ENCODE results near the gene ZBTB7C. TPM values are rescaled to one million over a fixed set of nuclear protein-coding genes. Genes with fewer than 3 reads are reported as not detected.

ZBTB7C gene
- polyA plus RNA-seq, 1 of the 3 experiments (the other 2 are of a cell fraction): 0.05 TPM

DNA sequence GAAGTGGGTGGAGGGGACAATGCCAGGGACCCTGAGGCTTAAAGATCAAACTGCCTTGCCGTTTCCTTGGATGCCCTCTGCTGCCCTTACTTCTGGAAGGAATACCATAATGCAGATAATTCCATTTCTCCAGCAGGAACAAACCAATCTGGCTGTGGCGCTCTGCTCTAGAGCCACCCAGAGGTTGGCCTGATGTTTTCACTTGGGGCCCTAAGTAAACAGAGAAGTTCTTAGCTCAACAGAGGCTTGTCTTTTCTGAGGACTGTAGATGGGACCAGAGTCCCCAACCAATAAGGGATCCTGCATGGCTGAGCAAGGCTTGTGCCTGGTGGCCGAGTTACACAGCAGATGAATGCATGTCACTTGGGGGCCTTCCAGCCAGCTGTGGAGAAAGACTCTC lies 230.2 kb downstream of the ZBTB7C start:
- H3K27ac ChIP-seq (ENCODE audit: low read depth in 2 of 2, low read length in 1 of 2): peak overlapping the region in 1 of 2 experiments; percentile 28; a peak in 1 of 4 replicates
- no peak overlapping the region for H2AFZ ChIP-seq (ENCODE audit: low read depth)
- no peak overlapping the region for H3K4me3 ChIP-seq (ENCODE audit: low read depth in 2 of 2, low read length in 1 of 2)
- H3K9me2 ChIP-seq: no peaks in the 10 kb centered on the region
- H3F3A ChIP-seq (replicated peaks; ENCODE audit: insufficient read depth): no peaks in the 10 kb centered on the region
- H3K27me3 ChIP-seq (ENCODE audit: insufficient read depth): no peaks in the 10 kb centered on the region; the same call in 1 of the 2 replicates
- no peak for TF ChIP-seq EP300 (IDR thresholded peaks at IDR 0.05; ENCODE audit: borderline replicate concordance in 1 of 2, low read depth in 1 of 2, low read length in 1 of 2)
- TF ChIP-seq RAD21 (IDR thresholded peaks at IDR 0.05; ENCODE audit: low read length): peak; percentile 24; the same call in 1 of the 2 replicates
- no peaks in the 10 kb centered on the region for H3K79me2 ChIP-seq (ENCODE audit: insufficient read depth)
- no peak overlapping the region for H3K9ac ChIP-seq
- WGBS (ENCODE audit: low lambda C conversion rate): 52% methylated on average over 3 of the region's 3 CpGs
- H3K4me1 ChIP-seq (ENCODE audit: control insufficient read depth in 1 of 2, insufficient read depth in 2 of 2, low read depth in 1 of 2, low read length in 1 of 2): peaks cover 0 to 44% of the 10 kb centered on the region in 2 experiments; a peak in 2 of 4 replicates
- no peaks in the 10 kb centered on the region for H4K20me1 ChIP-seq (ENCODE audit: insufficient read depth)
- no peaks in the 10 kb centered on the region for H3K9me3 ChIP-seq
- H3K4me2 ChIP-seq: no peak overlapping the region
- CTCF ChIA-PET: interaction anchor here (1.6 kb wide), 1 partner anchor 13 kb away, joined by 6 read pairs; no protein-coding TSS in a partner anchor
- no peaks in the 10 kb centered on the region for H3K36me3 ChIP-seq (replicated peaks in 1 of 2; ENCODE audit: control insufficient read depth in 1 of 2, insufficient read depth in 2 of 2, low read length in 1 of 2)
- POLR2A ChIA-PET: no interaction called here
- DNase-seq: no peak

DNA sequence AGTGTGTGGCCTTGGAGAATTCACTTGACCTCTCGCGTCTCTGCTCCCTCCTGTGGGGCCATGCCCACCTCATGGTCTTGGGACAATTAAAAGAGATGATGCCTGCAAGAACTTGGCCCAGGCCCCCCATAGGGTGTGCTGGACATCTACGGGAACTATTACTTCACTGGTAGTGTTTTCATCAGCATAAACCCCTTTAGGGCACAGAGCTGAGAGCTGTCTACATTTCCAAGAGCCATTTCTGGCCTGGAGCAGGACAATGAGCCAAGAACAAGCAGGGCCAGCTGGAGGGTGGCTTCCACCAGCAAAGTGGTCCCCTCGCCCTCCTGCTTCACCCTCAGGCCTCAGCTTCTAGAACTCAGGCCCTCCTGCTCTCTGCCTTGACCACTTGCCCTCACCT lies 232.3 kb downstream of the ZBTB7C start:
- H3K4me2 ChIP-seq: no peak overlapping the region
- H3K27ac ChIP-seq (ENCODE audit: low read depth in 2 of 2, low read length in 1 of 2): peak overlapping the region in 1 of 2 experiments; percentile 72; a peak in 2 of 4 replicates
- H2AFZ ChIP-seq (ENCODE audit: low read depth): no peak overlapping the region
- no peaks in the 10 kb centered on the region for H3K79me2 ChIP-seq (ENCODE audit: insufficient read depth)
- H3K4me1 ChIP-seq (ENCODE audit: control insufficient read depth in 1 of 2, insufficient read depth in 2 of 2, low read depth in 1 of 2, low read length in 1 of 2): peaks cover 0 to 47% of the 10 kb centered on the region in 2 experiments; a peak in 2 of 4 replicates
- WGBS (ENCODE audit: low lambda C conversion rate): 65% methylated on average over 3 of the region's 4 CpGs
- no peak overlapping the region for H3K9ac ChIP-seq
- DNase-seq: peak; percentile 50
- no peaks in the 10 kb centered on the region for H3K9me3 ChIP-seq
- TF ChIP-seq MEF2A (IDR thresholded peaks at IDR 0.05; ENCODE audit: borderline replicate concordance, low read depth) (no peak), RXRA (IDR thresholded peaks at IDR 0.05; ENCODE audit: borderline replicate concordance, low read depth) (no peak), NFIC (IDR thresholded peaks at IDR 0.05; ENCODE audit: borderline replicate concordance) (no peak), EZH2phosphoT487 (IDR thresholded peaks at IDR 0.05; ENCODE audit: borderline replicate concordance, low read depth) (no peak), GATA2 (CRISPR knock-in tag; IDR thresholded peaks at IDR 0.05) (no peak), EP300 (IDR thresholded peaks at IDR 0.05; ENCODE audit: borderline replicate concordance in 1 of 2, low read depth in 1 of 2, low read length in 1 of 2) (no peak), TCF12 (IDR thresholded peaks at IDR 0.05) (no peak), NRF1 (IDR thresholded peaks at IDR 0.05; ENCODE audit: low read depth, low read length) (no peak), MXI1 (IDR thresholded peaks at IDR 0.05; ENCODE audit: low read depth, low read length) (no peak), POLR2AphosphoS5 (IDR thresholded peaks at IDR 0.05; ENCODE audit: low read depth, low read length) (no peak), CHD2 (IDR thresholded peaks at IDR 0.05; ENCODE audit: low read length, partially characterized antibody) (no peak)
- TF ChIP-seq, protein P1, sequence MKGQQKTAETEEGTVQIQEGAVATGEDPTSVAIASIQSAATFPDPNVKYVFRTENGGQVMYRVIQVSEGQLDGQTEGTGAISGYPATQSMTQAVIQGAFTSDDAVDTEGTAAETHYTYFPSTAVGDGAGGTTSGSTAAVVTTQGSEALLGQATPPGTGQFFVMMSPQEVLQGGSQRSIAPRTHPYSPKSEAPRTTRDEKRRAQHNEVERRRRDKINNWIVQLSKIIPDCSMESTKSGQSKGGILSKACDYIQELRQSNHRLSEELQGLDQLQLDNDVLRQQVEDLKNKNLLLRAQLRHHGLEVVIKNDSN (IDR thresholded peaks at IDR 0.05; ENCODE audit: borderline replicate concordance, low read depth): no peak
- TF ChIP-seq, protein P2, sequence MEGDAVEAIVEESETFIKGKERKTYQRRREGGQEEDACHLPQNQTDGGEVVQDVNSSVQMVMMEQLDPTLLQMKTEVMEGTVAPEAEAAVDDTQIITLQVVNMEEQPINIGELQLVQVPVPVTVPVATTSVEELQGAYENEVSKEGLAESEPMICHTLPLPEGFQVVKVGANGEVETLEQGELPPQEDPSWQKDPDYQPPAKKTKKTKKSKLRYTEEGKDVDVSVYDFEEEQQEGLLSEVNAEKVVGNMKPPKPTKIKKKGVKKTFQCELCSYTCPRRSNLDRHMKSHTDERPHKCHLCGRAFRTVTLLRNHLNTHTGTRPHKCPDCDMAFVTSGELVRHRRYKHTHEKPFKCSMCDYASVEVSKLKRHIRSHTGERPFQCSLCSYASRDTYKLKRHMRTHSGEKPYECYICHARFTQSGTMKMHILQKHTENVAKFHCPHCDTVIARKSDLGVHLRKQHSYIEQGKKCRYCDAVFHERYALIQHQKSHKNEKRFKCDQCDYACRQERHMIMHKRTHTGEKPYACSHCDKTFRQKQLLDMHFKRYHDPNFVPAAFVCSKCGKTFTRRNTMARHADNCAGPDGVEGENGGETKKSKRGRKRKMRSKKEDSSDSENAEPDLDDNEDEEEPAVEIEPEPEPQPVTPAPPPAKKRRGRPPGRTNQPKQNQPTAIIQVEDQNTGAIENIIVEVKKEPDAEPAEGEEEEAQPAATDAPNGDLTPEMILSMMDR (IDR thresholded peaks at IDR 0.05): no peak
- TF ChIP-seq, protein P3, sequence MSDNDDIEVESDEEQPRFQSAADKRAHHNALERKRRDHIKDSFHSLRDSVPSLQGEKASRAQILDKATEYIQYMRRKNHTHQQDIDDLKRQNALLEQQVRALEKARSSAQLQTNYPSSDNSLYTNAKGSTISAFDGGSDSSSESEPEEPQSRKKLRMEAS (IDR thresholded peaks at IDR 0.05; ENCODE audit: low read depth): no peak
- TF ChIP-seq, protein P4, sequence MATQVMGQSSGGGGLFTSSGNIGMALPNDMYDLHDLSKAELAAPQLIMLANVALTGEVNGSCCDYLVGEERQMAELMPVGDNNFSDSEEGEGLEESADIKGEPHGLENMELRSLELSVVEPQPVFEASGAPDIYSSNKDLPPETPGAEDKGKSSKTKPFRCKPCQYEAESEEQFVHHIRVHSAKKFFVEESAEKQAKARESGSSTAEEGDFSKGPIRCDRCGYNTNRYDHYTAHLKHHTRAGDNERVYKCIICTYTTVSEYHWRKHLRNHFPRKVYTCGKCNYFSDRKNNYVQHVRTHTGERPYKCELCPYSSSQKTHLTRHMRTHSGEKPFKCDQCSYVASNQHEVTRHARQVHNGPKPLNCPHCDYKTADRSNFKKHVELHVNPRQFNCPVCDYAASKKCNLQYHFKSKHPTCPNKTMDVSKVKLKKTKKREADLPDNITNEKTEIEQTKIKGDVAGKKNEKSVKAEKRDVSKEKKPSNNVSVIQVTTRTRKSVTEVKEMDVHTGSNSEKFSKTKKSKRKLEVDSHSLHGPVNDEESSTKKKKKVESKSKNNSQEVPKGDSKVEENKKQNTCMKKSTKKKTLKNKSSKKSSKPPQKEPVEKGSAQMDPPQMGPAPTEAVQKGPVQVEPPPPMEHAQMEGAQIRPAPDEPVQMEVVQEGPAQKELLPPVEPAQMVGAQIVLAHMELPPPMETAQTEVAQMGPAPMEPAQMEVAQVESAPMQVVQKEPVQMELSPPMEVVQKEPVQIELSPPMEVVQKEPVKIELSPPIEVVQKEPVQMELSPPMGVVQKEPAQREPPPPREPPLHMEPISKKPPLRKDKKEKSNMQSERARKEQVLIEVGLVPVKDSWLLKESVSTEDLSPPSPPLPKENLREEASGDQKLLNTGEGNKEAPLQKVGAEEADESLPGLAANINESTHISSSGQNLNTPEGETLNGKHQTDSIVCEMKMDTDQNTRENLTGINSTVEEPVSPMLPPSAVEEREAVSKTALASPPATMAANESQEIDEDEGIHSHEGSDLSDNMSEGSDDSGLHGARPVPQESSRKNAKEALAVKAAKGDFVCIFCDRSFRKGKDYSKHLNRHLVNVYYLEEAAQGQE (IDR thresholded peaks at IDR 0.05; ENCODE audit: low read depth, low read length): no peak
- CTCF ChIA-PET: interaction anchor here (0.6 to 1.3 kb wide), 6 partner anchors 9 to 146 kb away, joined by 3 to 8 read pairs (median 4); no protein-coding TSS in a partner anchor
- POLR2A ChIA-PET: no interaction called here
- no peaks in the 10 kb centered on the region for H3K36me3 ChIP-seq (replicated peaks in 1 of 2; ENCODE audit: control insufficient read depth in 1 of 2, insufficient read depth in 2 of 2, low read length in 1 of 2)
- H3F3A ChIP-seq (replicated peaks; ENCODE audit: insufficient read depth): no peaks in the 10 kb centered on the region
- peaks cover 8% of the 10 kb centered on the region; the same call in 1 of the 2 replicates for H3K27me3 ChIP-seq (ENCODE audit: insufficient read depth)
- H4K20me1 ChIP-seq (ENCODE audit: insufficient read depth): no peaks in the 10 kb centered on the region
- H3K9me2 ChIP-seq: no peaks in the 10 kb centered on the region
- no peak overlapping the region for H3K4me3 ChIP-seq (ENCODE audit: low read depth in 2 of 2, low read length in 1 of 2)

All from SK-N-SH (cell line).